ENCODE results near the gene SBNO2.

Gene SBNO2

GRCh38 chr19:1153891-1154730 is 20.0 kb downstream of the SBNO2 start:
- no peak for DNase-seq

GRCh38 chr19:1151917-1152587 is 22.0 kb downstream of the SBNO2 start:
- DNase-seq: no peak

DNA sequence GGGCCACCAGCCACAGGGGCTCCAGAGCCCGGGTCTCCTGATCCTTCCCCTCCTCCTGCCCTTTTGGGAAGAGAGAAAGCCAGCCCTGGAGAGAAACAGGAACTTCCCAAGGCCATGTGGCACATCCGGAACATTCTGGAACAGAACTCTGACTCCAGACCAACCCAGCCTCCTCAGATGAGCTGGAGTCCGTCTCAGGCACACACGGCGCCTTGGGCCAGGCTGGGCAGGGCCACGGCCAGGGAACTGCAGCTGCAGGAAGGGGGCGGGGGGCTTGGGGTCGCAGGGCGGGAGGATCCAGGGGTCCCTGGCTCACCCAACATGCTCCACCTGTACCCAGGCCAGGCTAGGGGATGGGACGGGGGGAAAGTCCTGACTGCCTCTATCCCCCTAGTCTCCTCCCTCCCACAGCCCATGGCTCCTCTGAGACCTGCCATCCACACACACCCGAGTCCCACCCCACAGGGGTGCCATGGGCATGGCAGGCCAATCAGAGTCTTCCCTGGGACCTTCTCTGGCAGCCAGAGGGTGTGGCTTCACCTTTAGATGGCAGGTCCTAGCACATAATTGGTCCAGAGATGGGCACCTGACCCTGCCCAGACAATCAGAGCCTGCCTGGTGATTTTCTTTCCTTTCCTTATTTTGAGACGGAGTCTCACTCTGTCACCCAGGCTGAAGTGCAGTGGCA is 22.9 kb downstream of the SBNO2 start:
- DNase-seq: no peak

DNA sequence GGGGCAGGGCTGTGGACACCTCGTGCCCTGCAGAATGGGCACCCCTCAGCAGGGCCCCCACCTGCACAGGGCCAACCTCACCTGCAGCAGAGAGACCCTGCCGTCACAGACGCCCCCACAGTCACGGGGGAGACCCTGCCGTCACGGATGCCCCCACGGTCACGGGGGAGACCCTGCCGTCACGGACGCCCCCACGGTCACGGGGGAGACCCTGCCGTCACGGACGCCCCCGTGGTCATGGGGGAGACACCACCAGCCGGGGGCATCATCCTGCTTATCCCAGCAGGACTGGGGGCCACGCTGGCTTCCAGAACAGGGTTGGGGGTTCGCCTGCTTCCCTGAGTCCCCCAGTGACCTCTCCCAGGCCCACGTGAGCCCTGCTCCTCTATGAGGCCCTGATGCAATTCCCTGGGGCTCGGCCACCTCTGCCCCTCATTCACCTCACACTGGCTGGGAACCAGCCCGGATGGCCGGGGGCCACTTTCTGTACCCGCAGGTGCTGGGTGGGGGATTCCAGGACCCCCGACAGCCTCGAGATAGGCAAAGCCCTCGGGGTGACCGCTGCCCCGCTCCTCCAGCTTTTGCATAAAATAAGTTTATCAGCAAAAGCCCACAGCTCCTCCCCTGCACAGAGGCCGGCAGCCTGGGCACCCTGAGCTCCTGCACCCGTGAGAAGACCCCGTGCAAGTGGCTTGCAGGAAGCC is 23.6 kb downstream of the SBNO2 start:
- no peak for DNase-seq

GRCh38 chr19:1149259-1150045 is 24.6 kb downstream of the SBNO2 start:
- no peak for DNase-seq

DNA sequence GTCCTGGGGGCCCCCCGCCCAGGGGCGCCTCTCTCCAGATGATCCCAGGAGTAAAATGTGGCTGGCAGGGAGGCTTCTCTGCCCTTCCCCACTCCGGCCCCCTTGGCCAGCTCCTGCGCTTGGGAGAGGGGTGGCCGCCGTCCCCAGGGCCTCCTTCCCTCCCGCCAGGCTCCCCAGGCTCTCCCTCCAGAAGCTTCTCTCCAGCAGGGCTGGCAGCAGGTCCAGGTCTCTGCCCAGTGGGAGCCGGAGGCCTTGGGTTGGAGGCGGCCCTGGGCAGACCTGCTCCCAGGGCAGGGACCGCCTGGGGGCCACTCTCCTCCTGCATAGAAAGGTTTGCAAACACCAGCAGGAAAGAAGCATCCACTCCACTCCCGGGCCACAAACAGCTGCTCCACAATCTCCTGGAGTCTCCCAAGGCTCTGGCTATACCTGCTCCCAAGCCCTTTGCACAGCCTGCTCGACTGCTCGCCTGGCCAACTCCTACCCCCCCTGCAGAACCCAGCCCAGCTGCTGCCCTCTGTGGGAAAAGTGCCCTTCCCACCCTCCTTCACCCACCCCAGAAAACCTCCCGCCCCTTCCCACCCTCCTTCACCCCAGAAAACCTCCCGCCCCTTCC is 26.0 kb downstream of the SBNO2 start:
- DNase-seq: no peak

GRCh38 chr19:1146858-1147780 is 26.9 kb downstream of the SBNO2 start:
- DNase-seq: no peak

- no peak for DNase-seq
These were observed 27.7 kb downstream of the SBNO2 start for GRCh38 chr19:1146412-1146699.

DNA sequence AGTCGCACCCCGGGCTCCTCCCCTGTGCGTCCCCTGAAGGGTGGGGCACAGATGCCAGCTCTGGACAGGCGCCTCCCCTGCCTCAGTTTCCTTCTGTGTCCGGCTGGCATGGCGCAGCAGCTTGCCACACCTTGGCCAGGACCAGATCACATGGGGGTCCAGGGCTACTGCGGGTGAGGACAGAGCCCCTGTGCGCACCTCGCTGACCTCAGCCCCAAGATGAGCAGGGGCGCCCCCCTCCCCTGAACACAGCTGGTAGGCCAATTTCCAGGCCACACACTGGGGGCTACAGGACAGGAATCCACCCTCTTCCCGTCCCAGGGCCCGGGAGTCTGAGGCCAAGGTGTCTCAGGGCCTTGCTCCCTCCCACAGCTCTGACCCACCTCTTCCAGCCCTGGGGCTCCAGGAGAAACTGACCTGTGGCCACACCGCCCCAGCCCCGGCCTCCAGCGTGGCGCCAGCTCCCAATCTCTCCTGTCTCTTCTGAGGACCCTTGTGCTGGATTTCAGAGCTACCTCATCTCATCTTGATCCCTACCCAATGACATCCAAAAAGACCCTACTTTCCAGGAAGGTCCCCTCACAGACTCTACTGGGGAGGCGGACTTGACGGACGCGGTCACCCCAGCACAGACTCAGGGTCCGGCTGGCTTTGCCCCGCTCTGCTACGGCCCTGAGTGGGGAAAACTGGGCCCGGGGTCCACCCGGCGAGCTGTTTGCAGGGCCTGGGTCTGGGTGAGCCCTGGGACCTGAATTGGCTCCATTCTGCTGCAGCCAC is 28.2 kb downstream of the SBNO2 start:
- DNase-seq: no peak

DNA sequence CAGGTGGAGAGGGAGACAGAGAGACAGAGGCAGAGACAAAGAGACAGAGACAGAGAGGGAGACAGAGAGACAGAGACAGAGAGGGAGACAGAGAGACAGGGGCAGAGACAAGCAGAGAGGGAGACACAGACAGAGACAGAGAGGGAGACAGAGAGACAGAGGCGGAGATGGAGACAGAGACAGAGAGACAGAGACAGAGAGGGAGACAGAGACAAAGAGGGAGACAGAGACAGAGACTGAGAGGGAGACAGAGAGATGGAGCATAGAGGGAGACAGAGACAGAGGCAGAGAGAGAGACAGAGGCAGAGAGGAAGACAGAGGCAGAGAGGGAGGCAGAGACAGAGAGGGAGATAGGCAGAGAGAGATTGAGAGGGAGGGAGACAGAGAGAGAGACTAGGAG is 29.3 kb downstream of the SBNO2 start:
- DNase-seq: no peak

GRCh38 chr19:1143828-1144399 is 30.2 kb downstream of the SBNO2 start:
- no peak for DNase-seq

- no peak for DNase-seq
These were observed 32.1 kb downstream of the SBNO2 start for GRCh38 chr19:1141944-1142343.

DNA sequence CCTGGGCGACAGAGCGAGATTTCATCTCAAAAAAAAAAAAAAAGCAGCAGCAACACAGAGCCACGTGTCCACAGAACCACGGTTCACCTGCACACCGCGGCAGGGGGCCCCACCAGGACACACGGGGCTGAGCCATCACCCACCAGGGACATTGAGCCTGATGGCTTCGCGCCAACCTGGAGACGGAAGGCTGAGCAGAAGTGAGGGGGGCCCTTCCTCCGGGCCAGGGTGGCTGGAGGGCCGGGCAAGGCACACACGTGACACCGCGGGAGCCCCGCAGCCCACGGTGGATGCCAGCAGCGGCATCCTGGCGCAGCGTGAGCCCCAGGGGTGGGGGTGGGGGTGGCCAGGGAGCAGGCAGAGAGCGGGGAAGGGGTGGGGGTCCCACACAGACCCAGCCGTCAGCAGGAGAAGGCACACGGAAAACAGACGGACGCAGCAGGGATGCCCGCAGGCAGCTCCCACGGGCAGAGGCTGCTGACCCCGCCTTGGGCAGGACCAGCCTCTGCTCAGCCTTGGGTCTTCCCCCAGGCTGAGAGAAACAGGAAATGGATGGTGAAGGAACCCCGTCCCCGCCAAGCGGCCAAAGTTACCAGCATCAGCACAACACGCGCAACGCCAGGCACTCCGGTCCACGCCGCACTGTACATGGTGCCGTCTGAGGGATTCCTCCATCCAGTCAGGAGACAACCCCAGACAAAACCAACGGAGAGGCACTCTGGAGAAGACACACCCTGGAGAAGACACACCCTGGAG is 33.6 kb downstream of the SBNO2 start:
- no peak for DNase-seq

GRCh38 chr19:1139126-1139525 is 34.9 kb downstream of the SBNO2 start:
- DNase-seq: no peak

- no peak for DNase-seq
These were observed 35.9 kb downstream of the SBNO2 start for GRCh38 chr19:1138121-1138520.

GRCh38 chr19:1136621-1137317 is 37.3 kb downstream of the SBNO2 start:
- peak in 1 of 2 experiments; percentile 29 for DNase-seq

GRCh38 chr19:1136201-1136600 is 37.9 kb downstream of the SBNO2 start:
- DNase-seq: peak in 1 of 2 experiments; percentile 22

GRCh38 chr19:1135454-1135853 is 38.6 kb downstream of the SBNO2 start:
- no peak for DNase-seq

Measured in NCI-H526 (cell line).